Lung (tissue), 12 donors: Measurements from ENCODE around the gene FLT1. TPM values are rescaled to one million over a fixed set of nuclear protein-coding genes. Genes with fewer than 3 reads are reported as not detected.

Source experiments
- ATAC-seq: fragments of 200-7000 bp; cut with Tn5 transposase; one replicate; pipeline ENCODE4 v1.9.1; 2020; ENCODE audit warnings: moderate number of reproducible peaks; ENCODE audit not compliant: insufficient read depth, low FRiP score
- DNase-seq, 3 donors: peaks; one replicate each; pipeline ENCODE4 v3.0.0-alpha.2; 2013 to 2017
- H3K27ac ChIP-seq, 2 donors: one replicate each; pipeline ENCODE4 v1.5.1; 2013; ENCODE audit warnings: mild to moderate bottlenecking in 2 of 2, moderate library complexity in 2 of 2, control low read depth in 1 of 2, inconsistent platforms in 1 of 2, low read depth in 1 of 2, low read length in 1 of 2
- H3K27me3 ChIP-seq, 3 donors: one replicate each; pipeline ENCODE4 v1.5.1; 2013; ENCODE audit warnings: low read length in 2 of 3; ENCODE audit not compliant: control insufficient read depth in 3 of 3, insufficient read depth in 3 of 3
- H3K36me3 ChIP-seq, 4 donors: one replicate each; pipeline ENCODE4 v1.5.1; 2013; ENCODE audit warnings: low read length in 4 of 4, mild to moderate bottlenecking in 1 of 4, moderate library complexity in 1 of 4; ENCODE audit not compliant: control insufficient read depth in 4 of 4, insufficient read depth in 4 of 4
- H3K4me1 ChIP-seq, 5 donors: one replicate each; pipeline ENCODE4 v1.5.1; 2013; ENCODE audit warnings: low read length in 5 of 5, mild to moderate bottlenecking in 2 of 5, moderate library complexity in 1 of 5; ENCODE audit not compliant: control insufficient read depth in 5 of 5, insufficient read depth in 5 of 5
- H3K4me3 ChIP-seq: one replicate; pipeline ENCODE4 v1.5.1; 2013; ENCODE audit warnings: mild to moderate bottlenecking, control low read depth, moderate library complexity
- H3K9ac ChIP-seq, 2 donors: one replicate each; pipeline ENCODE4 v1.5.1; 2013; ENCODE audit warnings: low read length in 2 of 2, control low read depth in 1 of 2; ENCODE audit not compliant: insufficient read depth in 1 of 2
- H3K9me3 ChIP-seq, 4 donors: one replicate each; pipeline ENCODE4 v1.5.1; 2013; ENCODE audit warnings: low read length in 3 of 4, mild to moderate bottlenecking in 1 of 4, moderate library complexity in 1 of 4; ENCODE audit not compliant: control insufficient read depth in 4 of 4, insufficient read depth in 3 of 4
- CTCF ChIP-seq: IDR thresholded peaks from 2 replicates; pipeline ENCODE4 v1.5.1; 2012; ENCODE audit warnings: mild to moderate bottlenecking; ENCODE audit errors: control extremely low read depth, extremely low read depth
- WGBS, 2 donors: extraction: QIAGEN DNeasy Blood & Tissue Kit; methylation state at CpG; one replicate each; pipeline ENCODE4 v1.1.7; 2013; 5-methylcytosine and 5-hydroxymethylcytosine counted together
- polyA plus RNA-seq, 2 donors: library from polyadenylated mRNA; stranded (reverse); fragments of 200-250 nt; gene quantifications; one replicate each; pipeline ENCODE4 v1.2.1, GENCODE V29; 2013
- total RNA-seq, 2 donors: library from RNA; depleted of rRNA in 1 of 2; stranded (reverse); fragments of >200 nt in 1 of 2; gene quantifications; one replicate each; pipeline ENCODE4 v1.2.1, GENCODE V29; 2014 to 2021
- donor health status: control.
- donor health status: control.
- donor health status: Bipolar disorder and iron deficiency.
- donor health status: healthy.
- donor health status: DM: yes; HTN: yes; CAD: no.

The FLT1 gene
- total and polyA plus RNA-seq, 4 donors = 4.7 to 71.3 (median 42.2) TPM

DNA sequence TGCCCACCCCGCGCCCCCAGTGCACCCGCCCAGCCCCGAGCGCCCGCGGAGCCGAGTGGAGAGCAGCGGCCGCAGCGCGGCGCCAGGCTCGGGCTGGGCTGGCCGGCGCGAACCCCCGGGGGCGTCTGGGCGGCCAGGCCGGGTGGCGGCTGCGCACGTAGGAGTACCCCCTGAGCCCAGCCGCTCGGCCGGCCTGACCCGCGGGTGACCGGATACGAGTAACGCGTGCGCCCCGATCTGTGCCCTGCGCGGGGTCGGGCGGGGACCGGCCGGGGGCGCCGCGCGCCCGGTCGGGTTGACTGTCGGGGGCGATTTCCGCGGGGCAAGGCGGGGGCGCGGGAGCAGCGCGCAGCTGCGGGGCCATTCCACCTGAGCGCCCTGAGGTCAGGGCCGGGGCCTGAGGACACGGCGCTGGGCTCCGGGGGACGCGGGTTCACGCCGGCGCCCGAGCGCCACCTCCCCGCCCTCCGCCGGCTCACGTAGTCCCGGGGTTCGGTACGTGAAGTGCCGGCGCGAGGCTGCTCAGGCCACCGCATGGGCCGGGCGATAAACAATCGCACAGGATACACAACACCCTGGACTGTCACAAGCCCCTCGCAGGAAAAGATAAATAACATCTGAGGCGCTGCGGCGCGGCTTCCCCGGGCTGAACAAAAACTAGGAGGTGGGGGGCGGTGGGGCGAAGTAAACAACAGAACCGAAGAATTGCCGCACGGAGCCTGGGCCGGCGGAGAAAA lies 37.6 kb upstream of the FLT1 start:
- ATAC-seq (no peak), DNase-seq (peak; percentile 29 to 47 (median 39))
- no peak overlapping the region for H3K9ac ChIP-seq
- H3K27me3 ChIP-seq = peaks cover 0 to 34% (median 29%) of the 10 kb centered on the region in 3 donors
- WGBS, 2 donors = 2% methylated on average over 50 to 96 of the region's 96 CpGs
- peak overlapping the region; percentile 33 for H3K4me3 ChIP-seq
- H3K9me3 ChIP-seq = peaks cover 0 to 14% (median 0%) of the 10 kb centered on the region in 4 donors
- no peaks in the 10 kb centered on the region for H3K36me3 ChIP-seq
- H3K27ac ChIP-seq = peak overlapping the region in 1 of 2 donors; percentile 47
- H3K4me1 ChIP-seq = peaks cover 0 to 14% (median 8%) of the 10 kb centered on the region in 5 donors
- TF ChIP-seq CTCF = no peak

GRCh38 chr13:28531845-28532387 lies 37.0 kb upstream of the FLT1 start:
- H3K36me3 ChIP-seq = no peaks in the 10 kb centered on the region
- TF ChIP-seq CTCF = no peak
- peaks cover 0 to 14% (median 8%) of the 10 kb centered on the region in 5 donors for H3K4me1 ChIP-seq
- WGBS, 2 donors = 4 to 7% methylated on average over 22 to 25 of the region's 25 CpGs
- peaks cover 0 to 14% (median 0%) of the 10 kb centered on the region in 4 donors for H3K9me3 ChIP-seq
- H3K4me3 ChIP-seq = peak overlapping the region; percentile 12
- DNase-seq (peak in 1 of 3 donors; percentile 16), ATAC-seq (no peak)
- H3K9ac ChIP-seq = peak overlapping the region in 1 of 2 donors; percentile 42
- peak overlapping the region; percentile 32 to 47 for H3K27ac ChIP-seq
- peaks cover 0 to 34% (median 29%) of the 10 kb centered on the region in 3 donors for H3K27me3 ChIP-seq

- Histone ChIP-seq H3K4me1 (peaks cover 0 to 14% (median 8%) of the 10 kb centered on the region in 5 donors), H3K9ac (no peak overlapping the region), H3K9me3 (peaks cover 0 to 14% (median 0%) of the 10 kb centered on the region in 4 donors), H3K27ac (peak overlapping the region; percentile 32 to 47), H3K4me3 (peak overlapping the region; percentile 8), H3K36me3 (no peaks in the 10 kb centered on the region), H3K27me3 (peaks cover 0 to 34% (median 29%) of the 10 kb centered on the region in 3 donors)
- 3 to 4% methylated on average over 37 to 39 of the region's 39 CpGs for WGBS, 2 donors
- DNase-seq (peak; percentile 73 to 80 (median 77)), ATAC-seq (no peak)
- no peak for TF ChIP-seq CTCF
Observed at GRCh38 chr13:28531077-28531844, 36.3 kb upstream of the FLT1 start.
